Activated T-helper 17 cell treated with anti-CD3 and anti-CD28 coated beads, Interleukin-2, amount 50 U/mL, for 72 hours (primary cell): ENCODE results near the gene DAB2IP. TPM values are rescaled to one million over a fixed set of nuclear protein-coding genes. Genes with fewer than 3 reads are reported as not detected.
A peak's percentile ranks its signal among the peaks of the same experiment; 100 is the strongest.

Experiments used
- ATAC-seq: fragments of 150-1000 bp; cut with Tn5 transposase; replicated peaks from 2 replicates; pipeline ENCODE4 v1.10.0; 2021; ENCODE audit warnings: mild to moderate bottlenecking, moderate library complexity
- H3K27ac Mint-ChIP-seq: one replicate; pipeline ENCODE4 v1.8.0; 2022; ENCODE audit warnings: mixed read lengths
- H3K27me3 Mint-ChIP-seq: one replicate; pipeline ENCODE4 v1.8.0; 2022; ENCODE audit warnings: mixed read lengths
- H3K36me3 Mint-ChIP-seq: one replicate; pipeline ENCODE4 v1.8.0; 2022; ENCODE audit warnings: low read depth, mild to moderate bottlenecking, mixed read lengths
- H3K4me1 Mint-ChIP-seq: one replicate; pipeline ENCODE4 v1.8.0; 2022; ENCODE audit warnings: mixed read lengths
- H3K4me3 Mint-ChIP-seq: one replicate; pipeline ENCODE4 v1.8.0; 2022; ENCODE audit warnings: mild to moderate bottlenecking, mixed read lengths
- H3K9me3 Mint-ChIP-seq: one replicate; pipeline ENCODE4 v1.8.0; 2022; ENCODE audit warnings: mixed read lengths
- total RNA-seq, 2 donors: library from RNA; stranded (reverse); gene quantifications; one replicate each; pipeline ENCODE4 v1.2.3, GENCODE V29; 2022

DAB2IP gene
- total RNA-seq, 2 donors from 2014 or later = 0.09 TPM; not detected in 1

GRCh38 chr9:121816845-121817450 is 165.5 kb downstream of the DAB2IP start:
- H3K27ac Mint-ChIP-seq = no peak overlapping the region
- H3K27me3 Mint-ChIP-seq = no peaks in the 10 kb centered on the region
- no peak overlapping the region for H3K4me3 Mint-ChIP-seq
- H3K9me3 Mint-ChIP-seq = no peaks in the 10 kb centered on the region
- ATAC-seq = no peak
- no peaks in the 10 kb centered on the region for H3K4me1 Mint-ChIP-seq
- H3K36me3 Mint-ChIP-seq = no peaks in the 10 kb centered on the region

GRCh38 chr9:121817476-121817875 is 166.0 kb downstream of the DAB2IP start:
- H3K4me1 Mint-ChIP-seq = no peaks in the 10 kb centered on the region
- no peaks in the 10 kb centered on the region for H3K9me3 Mint-ChIP-seq
- no peak overlapping the region for H3K27ac Mint-ChIP-seq
- no peak for ATAC-seq
- H3K4me3 Mint-ChIP-seq = no peak overlapping the region
- no peaks in the 10 kb centered on the region for H3K36me3 Mint-ChIP-seq
- no peaks in the 10 kb centered on the region for H3K27me3 Mint-ChIP-seq

GRCh38 chr9:121818016-121818661 is 166.7 kb downstream of the DAB2IP start:
- Mint-ChIP-seq H3K9me3 (no peaks in the 10 kb centered on the region), H3K4me3 (no peak overlapping the region), H3K27me3 (no peaks in the 10 kb centered on the region), H3K36me3 (no peaks in the 10 kb centered on the region), H3K4me1 (no peaks in the 10 kb centered on the region), H3K27ac (no peak overlapping the region)
- no peak for ATAC-seq

GRCh38 chr9:121818841-121819427 is 167.5 kb downstream of the DAB2IP start:
- Mint-ChIP-seq H3K4me3 (no peak overlapping the region), H3K4me1 (no peaks in the 10 kb centered on the region), H3K36me3 (no peaks in the 10 kb centered on the region), H3K9me3 (no peaks in the 10 kb centered on the region), H3K27me3 (no peaks in the 10 kb centered on the region), H3K27ac (no peak overlapping the region)
- no peak for ATAC-seq

- no peaks in the 10 kb centered on the region for H3K4me1 Mint-ChIP-seq
- ATAC-seq = peak; percentile 19
- no peak overlapping the region for H3K4me3 Mint-ChIP-seq
- H3K27ac Mint-ChIP-seq = no peak overlapping the region
- H3K36me3 Mint-ChIP-seq = no peaks in the 10 kb centered on the region
- no peaks in the 10 kb centered on the region for H3K27me3 Mint-ChIP-seq
- H3K9me3 Mint-ChIP-seq = no peaks in the 10 kb centered on the region
Measured at GRCh38 chr9:121819428-121820231, 168.2 kb downstream of the DAB2IP start.

- Mint-ChIP-seq H3K4me1 (no peaks in the 10 kb centered on the region), H3K9me3 (no peaks in the 10 kb centered on the region), H3K27me3 (no peaks in the 10 kb centered on the region), H3K27ac (no peak overlapping the region), H3K4me3 (no peak overlapping the region), H3K36me3 (no peaks in the 10 kb centered on the region)
- no peak for ATAC-seq
Measured at GRCh38 chr9:121820286-121821005, 169.0 kb downstream of the DAB2IP start.

GRCh38 chr9:121821326-121821725 is 169.9 kb downstream of the DAB2IP start:
- Mint-ChIP-seq H3K4me3 (no peak overlapping the region), H3K27me3 (no peaks in the 10 kb centered on the region), H3K9me3 (no peaks in the 10 kb centered on the region), H3K4me1 (no peaks in the 10 kb centered on the region), H3K36me3 (no peaks in the 10 kb centered on the region), H3K27ac (peak overlapping the region; percentile 46)
- no peak for ATAC-seq

GRCh38 chr9:121822093-121823085 is 171.0 kb downstream of the DAB2IP start:
- Mint-ChIP-seq H3K9me3 (no peaks in the 10 kb centered on the region), H3K27ac (peak overlapping the region; percentile 46), H3K4me1 (no peaks in the 10 kb centered on the region), H3K36me3 (no peaks in the 10 kb centered on the region), H3K4me3 (peak overlapping the region; percentile 26), H3K27me3 (no peaks in the 10 kb centered on the region)
- ATAC-seq = peak; percentile 57

- no peaks in the 10 kb centered on the region for H3K9me3 Mint-ChIP-seq
- H3K27ac Mint-ChIP-seq = no peak overlapping the region
- ATAC-seq = no peak
- H3K27me3 Mint-ChIP-seq = no peaks in the 10 kb centered on the region
- H3K4me1 Mint-ChIP-seq = no peaks in the 10 kb centered on the region
- no peak overlapping the region for H3K4me3 Mint-ChIP-seq
- H3K36me3 Mint-ChIP-seq = no peaks in the 10 kb centered on the region
Measured at GRCh38 chr9:121823451-121824169, 172.2 kb downstream of the DAB2IP start.

GRCh38 chr9:121824651-121825030 is 173.2 kb downstream of the DAB2IP start:
- ATAC-seq = no peak
- Mint-ChIP-seq H3K27me3 (no peaks in the 10 kb centered on the region), H3K27ac (no peak overlapping the region), H3K4me3 (no peak overlapping the region), H3K4me1 (no peaks in the 10 kb centered on the region), H3K36me3 (no peaks in the 10 kb centered on the region), H3K9me3 (no peaks in the 10 kb centered on the region)

- H3K27me3 Mint-ChIP-seq = no peaks in the 10 kb centered on the region
Measured at GRCh38 chr9:121825031-121825691, 173.7 kb downstream of the DAB2IP start.

GRCh38 chr9:121826711-121827110 is 175.3 kb downstream of the DAB2IP start:
- no peaks in the 10 kb centered on the region for H3K27me3 Mint-ChIP-seq

More at GRCh38 chr9:121825031-121825691, 173.7 kb downstream of the DAB2IP start:
- Mint-ChIP-seq H3K27ac (no peak overlapping the region), H3K9me3 (no peaks in the 10 kb centered on the region), H3K4me3 (no peak overlapping the region), H3K36me3 (no peaks in the 10 kb centered on the region), H3K4me1 (no peaks in the 10 kb centered on the region)
- ATAC-seq = no peak

More at GRCh38 chr9:121826711-121827110, 175.3 kb downstream of the DAB2IP start:
- ATAC-seq = no peak
- H3K27ac Mint-ChIP-seq = no peak overlapping the region
- no peaks in the 10 kb centered on the region for H3K4me1 Mint-ChIP-seq
- no peaks in the 10 kb centered on the region for H3K9me3 Mint-ChIP-seq
- H3K4me3 Mint-ChIP-seq = no peak overlapping the region
- no peaks in the 10 kb centered on the region for H3K36me3 Mint-ChIP-seq
